NCI-H1048 (cell line): ENCODE measurements around the gene S100A9.
A peak's percentile ranks its signal among the peaks of the same experiment; 100 is the strongest.
"Not testable (repeated sequence)": the region's sequence is repeated elsewhere in the genome, so short reads cannot be mapped to it uniquely, and the experiment has no call there.

ENCODE experiments used
- DNase-seq: peaks from one replicate; lab custom pipeline; 2025; lab: John Stamatoyannopoulos, UW

The S100A9 gene

DNA sequence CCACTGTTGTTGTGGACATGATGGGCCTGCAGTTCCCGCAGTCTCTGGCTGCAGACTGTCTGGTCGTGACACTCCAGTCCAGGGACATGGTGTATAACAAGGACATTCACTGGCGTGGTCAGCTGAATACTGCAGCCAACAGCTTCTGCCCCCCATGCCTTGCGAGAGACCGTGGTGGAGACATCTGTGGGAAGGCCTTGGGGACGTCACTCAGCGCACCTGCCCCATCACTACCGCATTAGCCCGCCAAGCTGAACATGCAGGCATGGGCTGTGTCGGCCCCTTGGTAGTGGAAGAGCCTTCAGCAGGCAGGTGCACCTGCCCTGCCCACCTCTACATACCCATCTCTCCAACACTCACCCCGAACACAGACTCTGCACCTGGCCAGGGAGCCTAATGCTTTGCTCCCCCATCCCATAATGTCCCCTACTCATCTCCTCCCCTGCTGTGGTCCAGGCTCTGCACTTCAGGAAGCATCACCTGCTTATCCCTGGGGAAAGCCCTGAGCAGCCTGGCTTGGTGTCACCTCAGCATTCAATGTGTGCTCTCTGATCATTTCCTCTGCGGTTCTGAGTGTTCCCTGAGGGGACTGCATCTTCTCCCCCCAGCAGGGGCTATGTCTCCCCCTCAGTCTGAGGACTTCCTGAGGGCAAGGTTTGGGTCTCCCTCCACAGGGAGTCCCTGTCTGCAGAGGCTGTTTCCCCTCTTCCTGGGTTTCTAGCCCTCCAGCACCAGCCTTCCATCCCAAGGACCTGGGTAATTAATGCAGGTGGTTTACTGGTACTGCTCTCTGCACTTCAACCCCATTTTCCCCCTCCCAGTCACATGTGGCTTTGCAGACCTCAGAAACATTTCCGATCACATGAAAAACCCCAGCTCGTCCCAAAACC lies 12.2 kb upstream of the S100A9 start:
- no peak for DNase-seq

DNA sequence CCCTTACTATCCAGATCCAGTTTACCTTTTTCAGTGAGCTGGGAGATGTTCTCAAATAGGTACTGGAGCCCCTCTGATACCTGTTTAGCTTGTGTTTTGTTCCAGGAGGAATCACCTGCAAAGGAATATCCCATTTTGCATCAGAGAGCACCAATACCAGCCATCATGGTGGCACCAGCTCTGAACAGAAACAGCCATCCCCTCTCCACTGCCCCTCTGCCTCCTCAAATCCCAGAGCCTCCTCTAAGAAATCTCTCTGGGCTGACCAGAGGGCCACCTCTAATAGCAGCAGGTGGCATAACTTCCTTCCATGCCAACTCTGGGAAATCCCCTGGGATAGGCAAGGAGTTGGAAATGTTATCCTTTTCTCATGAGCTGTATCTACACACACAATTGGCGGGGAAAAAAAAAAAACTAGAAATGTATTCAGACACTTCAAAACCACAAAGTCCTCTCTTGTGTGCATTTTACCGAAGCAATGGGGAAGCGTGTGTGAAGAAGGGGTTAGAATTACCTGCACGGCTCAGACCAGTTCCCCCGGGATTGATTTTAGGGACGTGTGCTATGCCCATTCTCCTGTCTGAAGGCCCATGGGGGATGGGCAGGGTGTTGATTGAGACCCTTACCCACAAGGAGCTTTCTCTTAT lies 11.5 kb upstream of the S100A9 start:
- DNase-seq = no peak

DNA sequence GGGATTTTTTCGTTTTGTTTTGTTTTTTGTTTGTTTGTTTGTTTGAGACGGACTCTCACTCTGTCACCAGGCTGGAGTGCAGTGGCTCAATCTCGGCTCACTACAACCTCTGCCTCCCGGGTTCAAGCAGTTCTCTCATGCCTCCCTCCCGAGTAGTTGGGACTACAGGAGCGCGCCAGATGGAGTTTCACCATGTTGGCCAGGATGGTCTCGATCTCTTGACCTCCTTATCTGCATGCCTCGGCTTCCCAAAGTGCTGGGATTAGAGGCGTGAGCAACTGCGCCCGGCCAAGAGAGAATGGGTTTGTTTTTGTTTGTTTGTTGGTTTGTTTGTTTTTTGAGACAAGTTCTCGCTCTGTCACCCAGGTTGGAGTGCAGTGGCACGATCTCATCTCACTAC lies 10.6 kb upstream of the S100A9 start:
- DNase-seq = not testable (repeated sequence)

DNA sequence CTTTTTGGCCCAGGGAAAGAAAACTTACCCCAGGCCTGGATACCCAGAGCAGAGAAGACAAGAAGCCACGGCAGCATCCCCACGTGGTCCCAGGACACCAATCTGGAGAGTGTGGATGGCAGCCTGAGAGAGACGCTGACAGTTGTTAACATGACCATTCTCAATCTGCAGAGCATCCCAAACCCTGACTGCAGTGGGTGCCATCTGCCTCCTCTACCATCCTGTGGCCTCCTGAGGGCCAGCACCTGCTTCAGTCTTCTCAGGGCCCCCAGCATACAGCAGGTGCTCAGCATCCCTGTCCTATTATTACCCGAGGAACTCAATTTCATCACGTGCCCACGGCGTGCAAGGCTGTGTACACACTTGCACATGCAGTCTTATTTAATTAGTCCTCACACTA lies 9.8 kb upstream of the S100A9 start:
- no peak for DNase-seq

DNA sequence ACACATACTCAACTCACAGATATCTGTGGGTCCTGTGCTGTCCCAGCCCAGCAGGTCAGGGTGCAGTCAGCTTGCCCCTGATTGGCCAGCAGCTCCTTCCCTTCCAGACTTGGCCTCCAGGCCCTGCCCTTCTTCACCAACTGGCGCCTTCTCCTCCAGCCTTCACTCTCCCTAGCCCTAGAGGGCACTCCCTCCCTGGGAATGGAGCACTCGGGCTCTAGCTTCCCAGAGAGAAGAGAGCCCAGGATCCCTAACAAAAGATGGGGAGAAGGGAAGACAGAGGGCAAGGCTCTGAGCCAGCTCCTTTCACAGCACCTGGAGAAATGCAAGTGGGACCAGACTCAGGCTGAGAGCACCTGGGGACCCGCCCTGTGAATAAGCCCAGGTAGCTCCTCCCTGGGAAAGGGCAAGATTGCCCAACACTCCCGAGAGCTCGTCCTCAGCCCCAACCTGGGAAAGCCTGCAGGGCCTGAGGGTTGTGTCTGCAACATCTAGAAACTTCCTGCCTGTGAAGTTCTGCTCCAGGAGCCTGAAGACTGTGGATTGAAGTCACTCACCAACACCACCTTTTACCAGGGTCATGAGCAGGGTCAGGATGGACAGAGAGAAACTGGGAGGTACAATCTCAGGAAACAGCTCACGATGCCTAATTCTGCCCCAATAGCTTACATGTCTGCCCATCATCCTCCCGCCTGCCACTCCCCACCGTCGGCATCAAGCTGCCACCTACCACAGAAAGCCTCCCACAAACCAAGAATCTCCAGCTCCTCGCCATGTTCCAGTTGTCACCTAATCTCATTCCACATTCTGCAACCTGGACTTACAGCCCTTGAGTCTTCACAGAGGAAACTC lies 8.9 kb upstream of the S100A9 start, which contains the start of gene PGLYRP4:
PGLYRP4 (minus strand) TSS at position 331 of the 852 bp plus-strand sequence. CDS start 909 bp downstream, outside the sequence.
- DNase-seq = no peak

DNA sequence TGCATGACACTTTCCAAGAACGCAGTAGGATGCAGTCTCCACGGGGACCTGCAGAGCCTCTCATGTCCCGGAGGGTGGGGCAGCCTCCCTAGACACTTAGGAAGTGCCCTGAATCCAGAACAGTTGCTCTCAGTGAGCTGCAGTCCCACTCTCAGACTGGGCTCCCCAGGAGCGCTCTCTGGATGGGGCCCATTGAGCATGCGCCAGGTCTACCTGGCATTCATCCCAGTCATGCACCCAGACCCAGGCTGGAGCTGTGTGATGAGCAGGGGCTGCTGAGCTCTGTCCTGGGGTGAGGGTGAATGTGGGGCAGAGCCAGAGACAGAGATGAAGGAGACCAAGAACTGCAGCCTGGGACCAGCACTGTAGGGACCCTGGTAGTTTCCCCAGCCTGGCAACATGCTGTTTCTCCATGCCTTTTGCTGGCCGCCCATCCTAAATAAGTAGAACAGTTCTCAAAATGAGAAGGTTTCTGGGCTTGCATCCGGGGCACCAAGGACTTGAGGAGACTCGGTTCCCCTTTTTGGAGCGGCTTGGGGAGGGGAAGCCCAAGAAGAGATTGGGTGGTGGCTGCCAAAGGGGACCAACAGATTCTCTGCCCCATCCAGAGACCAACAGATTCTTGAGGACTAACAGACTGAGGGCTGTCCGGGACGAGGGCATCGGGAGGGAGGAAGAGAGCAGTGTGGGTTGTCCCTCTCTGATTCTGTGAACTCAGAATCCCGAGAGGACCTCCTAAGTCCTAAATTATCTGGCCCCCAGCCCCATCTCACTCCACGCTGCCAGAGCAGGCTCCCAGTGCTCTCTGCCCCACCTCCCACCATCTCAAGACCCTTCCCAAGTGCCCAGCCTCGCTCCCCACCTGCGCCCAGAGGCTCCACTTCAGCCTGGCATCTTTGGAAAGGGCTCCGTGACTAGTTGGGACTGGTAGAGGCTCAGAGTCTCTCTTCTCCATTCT lies 8.0 kb upstream of the S100A9 start:
- no peak for DNase-seq

DNA sequence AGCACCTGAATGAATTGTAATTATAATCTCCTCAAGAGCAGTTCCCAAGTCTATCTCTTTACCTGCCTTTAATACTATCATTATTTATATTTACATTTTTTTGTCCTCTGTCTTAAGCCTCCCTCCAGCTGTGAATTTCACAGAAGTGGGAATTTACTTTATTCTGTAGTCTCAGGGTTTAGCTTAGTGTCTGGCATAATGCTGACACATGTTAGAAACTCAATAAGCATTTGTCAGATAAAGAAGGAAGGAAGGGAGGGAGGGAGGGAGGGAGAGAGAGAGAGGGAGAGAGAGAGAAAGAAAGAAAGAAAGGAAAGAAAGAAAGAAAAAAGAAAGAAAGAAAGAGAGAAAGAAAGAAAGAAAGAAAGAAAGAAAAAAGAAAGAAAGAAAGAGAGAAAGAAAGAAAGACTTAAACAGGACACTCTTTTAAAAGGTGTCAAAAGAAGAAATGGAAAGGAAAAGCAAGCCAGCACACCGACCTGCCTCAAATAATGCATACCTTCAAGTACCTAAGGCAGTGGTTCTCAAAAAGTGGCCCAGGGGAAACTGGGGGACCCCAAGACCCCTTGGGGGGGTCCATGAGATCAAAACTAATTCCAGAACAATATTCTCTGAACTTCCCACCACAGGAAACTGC lies 7.2 kb upstream of the S100A9 start:
- no peak for DNase-seq

DNA sequence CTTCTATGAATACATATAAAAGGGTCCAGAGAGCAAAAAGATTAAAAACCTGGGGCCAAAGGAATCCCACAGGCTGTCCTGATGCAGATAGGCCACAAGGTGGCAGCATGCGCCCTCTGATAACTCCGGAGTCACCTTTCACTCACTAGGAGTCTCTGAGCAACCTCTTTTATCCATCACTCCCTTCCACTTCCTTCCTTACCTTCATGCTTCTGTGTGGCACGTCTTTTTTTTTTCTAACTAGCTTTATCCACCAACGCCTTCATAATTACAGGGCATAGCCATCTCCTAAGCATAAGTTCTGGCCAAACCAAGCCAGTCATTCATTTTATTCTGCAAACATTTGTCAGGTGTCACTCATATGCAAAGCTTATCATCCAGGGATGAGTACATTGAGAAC lies 5.1 kb upstream of the S100A9 start:
- DNase-seq = peak; percentile 11

DNA sequence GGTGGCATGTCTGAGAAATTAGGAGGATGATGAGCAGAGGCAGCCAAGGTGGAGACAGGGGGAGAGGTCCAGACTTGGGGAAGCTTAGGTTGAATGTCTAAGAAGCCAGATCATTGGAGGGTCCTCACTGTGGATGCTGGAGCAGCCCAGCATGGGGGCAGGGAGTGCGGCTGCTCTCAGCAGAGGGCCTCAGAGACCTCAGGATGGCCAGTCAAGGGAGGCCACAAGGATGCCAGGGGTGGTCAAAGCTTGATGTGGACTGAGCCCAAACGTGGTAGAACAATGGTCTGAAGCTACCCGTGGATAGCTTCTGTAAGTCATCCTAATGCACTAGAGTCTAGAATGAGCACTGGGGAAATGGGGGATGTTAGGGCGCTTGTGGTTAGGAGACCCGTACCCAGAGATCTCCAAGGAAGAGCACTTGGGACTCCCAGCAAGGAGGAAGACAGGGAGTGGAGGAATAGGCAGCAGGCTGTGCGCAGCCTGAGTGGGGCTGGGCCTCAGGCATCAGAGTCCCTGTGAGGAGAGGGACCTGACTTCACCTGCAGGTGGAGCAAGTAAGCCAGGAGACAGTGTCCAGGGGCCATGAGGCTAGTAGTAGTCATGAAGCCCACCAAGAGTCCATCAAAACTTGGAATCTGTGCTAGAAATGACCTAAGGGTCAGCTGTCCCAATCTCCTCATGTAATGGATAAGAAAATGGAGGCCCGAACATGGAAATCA lies 4.3 kb upstream of the S100A9 start:
- DNase-seq = no peak

DNA sequence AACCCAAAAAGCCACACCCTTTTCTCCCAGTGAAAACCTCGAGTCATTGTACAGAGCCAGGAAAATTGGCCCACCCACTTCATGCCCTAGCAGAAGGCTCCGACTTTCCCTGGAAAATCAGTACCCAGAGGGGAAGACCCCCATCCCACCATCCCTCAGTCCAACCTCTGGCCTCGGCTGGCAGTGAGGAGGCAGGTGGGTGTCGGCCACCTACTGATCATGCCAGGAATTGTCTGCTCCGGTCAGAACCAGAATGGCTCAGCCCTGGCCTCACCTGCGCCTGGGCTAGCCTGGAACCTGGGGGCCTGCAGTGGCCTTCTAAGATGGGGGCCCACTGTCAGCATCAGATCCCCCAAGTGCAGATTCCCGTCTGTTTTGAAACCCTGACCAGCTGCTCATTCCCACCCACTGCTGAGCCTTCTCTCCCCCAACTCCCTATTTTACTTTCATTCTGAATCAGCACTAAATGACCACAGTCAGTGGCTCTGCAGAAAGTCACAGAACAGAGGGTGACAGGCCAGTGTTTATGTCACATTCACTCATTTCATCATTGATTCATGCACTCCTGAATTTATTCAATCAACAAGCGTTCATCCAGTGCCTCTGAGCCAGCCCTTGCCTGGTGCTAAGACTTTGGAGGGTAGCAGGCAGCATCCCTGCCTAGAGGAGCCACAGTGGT lies 3.0 kb upstream of the S100A9 start:
- DNase-seq = no peak

DNA sequence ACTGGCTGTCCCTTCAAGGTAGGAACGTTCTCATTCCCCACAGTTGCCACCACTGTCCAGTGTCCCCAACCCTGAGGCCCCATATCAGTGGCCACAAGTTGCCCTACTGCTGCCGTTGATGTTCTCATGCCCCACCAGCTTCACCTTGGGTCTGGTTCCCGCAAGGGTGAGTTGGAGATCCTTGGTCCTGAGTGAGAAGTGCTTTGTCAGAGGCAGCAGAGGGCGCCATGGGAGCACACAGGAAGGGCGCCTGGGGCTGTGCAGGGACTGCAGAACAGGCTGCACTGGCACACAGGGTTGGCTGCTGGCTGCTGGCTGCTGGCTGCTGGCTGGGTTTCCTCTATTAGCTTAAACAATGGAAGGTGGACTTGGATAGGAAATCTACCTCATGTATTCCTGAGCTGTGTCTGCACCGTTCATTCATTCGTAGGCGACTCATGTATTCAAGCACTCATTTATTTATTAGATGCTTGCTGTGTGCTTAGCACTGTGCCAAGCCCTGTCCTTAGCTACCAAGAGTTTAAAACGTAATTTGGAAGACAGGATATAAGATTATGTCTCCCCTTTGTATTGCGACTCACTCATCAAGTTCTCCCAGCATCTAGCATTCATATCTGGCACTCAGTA lies 2.1 kb upstream of the S100A9 start:
- DNase-seq = peak; percentile 9

DNA sequence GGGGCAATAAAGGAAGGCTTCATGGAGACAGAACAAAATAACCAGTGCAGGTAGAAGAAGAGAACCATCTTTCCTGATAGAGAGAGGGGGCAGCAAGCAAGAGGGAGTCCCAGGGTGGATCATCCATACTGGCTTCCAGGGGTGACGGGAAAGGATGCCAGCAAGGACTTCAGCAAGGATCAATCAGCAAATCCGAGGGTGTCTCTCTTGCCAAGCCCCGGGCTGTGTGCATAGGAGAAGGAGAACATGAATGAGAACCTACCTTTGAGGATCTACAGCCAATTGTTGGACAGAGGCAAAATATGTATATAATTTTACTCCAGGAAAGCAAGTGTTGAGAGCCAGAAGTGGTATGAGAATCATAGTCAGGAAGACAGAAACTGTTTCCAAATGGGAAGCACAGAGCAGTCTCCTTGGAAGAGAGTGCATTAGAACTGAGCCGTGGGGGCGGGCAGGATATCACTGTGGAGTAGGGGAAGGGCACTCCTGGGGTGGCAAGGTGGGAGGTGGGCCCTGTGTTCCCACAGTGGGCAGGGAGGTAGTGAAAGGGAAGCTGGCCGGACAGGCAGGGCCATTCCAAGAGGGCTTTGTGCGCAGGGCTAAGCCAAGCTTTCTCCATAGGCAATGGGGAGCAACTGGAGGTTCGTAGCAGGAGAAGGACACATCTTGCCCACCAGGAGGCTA lies 1.1 kb upstream of the S100A9 start:
- no peak for DNase-seq

DNA sequence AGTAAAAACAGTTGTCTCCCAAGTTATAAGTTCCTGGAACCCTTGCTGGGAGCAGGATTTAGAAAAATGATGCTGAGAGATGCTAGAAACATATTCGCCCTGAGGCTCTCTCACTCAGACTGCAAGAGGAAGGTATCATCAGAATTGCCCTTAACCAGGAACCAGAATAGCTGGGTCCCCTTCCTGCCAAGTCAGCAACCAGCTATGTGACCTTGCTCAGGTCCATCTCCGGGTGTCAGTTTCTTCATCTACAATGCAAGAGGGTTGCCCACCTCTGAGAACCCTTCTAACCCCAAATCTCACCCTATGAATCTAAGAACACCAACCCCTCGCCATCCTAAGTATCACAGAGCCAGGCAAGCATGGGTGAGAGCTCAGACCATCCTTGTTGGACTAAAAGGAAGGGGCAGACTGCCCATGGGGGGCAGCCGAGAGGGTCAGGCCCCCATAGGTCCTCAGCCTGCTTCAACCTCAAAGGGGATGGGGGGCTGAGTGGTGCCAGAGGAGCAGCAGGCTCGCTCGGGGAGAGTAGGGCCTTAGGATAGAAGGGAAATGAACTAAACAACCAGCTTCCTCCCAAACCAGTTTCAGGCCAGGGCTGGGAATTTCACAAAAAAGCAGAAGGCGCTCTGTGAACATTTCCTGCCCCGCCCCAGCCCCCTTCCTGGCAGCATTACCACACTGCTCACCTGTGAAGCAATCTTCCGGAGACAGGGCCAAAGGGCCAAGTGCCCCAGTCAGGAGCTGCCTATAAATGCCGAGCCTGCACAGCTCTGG lies 390 bp upstream of the S100A9 start:
- DNase-seq = no peak

DNA sequence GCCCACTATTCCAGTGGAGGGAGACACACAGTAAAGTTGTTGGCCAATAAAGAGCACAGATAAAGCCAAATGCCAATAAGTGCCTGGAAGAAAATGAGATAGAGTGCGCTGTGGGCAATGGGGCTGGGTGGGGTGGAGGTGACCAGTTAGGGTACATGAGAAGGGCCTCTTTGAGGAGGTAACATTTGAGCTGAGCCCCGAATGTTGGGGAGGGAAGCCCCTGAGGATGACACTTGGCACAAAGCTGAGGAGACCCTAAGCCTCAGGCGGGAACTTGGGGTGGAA lies 979 bp downstream of the S100A9 start:
- no peak for DNase-seq

DNA sequence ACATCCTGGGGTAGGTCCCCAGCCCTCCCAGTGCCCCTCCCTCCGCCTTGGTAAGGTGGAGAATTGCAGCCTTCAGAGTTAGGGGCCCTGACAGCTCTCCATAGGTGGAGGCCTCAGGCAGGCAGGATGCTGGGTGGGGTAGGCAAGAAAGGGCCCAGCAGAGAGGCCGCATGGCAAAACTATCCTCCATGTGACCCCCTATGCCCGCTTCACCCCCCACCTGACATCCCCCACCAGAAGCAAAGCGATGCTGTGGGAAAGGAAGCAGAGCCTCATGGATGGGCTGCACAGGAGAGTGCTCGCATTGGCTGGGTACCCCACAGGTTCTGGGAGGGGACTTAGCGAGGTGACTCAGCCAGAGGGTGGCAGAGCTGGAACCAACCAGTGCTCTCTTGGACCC lies 1.6 kb downstream of the S100A9 start:
- no peak for DNase-seq

DNA sequence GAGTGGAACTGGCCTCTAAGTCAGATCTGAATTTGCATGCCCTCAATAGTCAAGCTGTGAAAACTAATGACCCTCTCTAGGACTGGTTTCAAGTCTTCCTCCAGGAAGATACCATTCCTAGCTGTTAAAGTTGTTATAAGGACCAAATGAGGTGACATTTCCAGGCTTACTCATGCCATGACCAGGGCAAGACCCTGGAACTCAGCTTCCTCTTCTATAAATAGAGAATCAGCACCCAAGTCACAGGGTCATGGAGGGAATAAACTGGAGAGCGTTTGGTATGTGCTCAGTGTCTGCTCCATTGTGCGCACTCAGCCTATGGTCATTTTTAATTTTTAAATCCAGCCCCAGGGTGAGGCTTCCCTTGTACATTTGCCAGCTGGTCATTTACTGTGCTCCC lies 2.5 kb downstream of the S100A9 start:
- DNase-seq = no peak

DNA sequence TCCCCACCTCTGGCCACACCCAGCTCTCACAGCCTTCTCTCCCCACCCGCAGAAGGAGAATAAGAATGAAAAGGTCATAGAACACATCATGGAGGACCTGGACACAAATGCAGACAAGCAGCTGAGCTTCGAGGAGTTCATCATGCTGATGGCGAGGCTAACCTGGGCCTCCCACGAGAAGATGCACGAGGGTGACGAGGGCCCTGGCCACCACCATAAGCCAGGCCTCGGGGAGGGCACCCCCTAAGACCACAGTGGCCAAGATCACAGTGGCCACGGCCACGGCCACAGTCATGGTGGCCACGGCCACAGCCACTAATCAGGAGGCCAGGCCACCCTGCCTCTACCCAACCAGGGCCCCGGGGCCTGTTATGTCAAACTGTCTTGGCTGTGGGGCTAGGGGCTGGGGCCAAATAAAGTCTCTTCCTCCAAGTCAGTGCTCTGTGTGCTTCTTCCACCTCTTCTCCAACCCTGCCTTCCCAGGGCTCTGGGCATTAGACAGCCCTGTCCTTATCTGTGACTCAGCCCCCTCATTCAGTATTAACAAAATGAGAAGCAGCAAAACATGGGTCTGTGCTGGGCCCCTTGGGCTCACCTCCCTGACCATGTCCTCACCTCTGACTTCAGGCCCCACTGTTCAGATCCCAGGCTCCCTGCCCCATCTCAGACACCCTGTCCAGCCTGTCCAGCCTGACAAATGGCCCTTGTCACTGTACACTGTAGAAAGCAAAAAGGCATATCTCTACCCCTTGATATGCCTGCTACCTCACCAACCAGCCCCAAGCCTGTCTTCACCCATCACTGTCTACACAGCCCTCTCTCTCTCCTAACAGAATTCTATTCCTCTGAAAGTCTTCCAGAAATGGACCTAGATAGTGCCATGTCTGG lies 3.2 kb downstream of the S100A9 start:
- no peak for DNase-seq
